A549 (cell line): Measurements from ENCODE around the gene DMBT1.

Experiments
- BHLHE40 ChIP-seq: IDR thresholded peaks from 2 replicates; pipeline ENCODE4 v1.6.1; 2012; ENCODE audit warnings: low read depth, low read length, inconsistent platforms
- CEBPB ChIP-seq, 2 experiments: fragments of >200 bp in 1 of 2; sonication (Bioruptor Twin) in 1 of 2; formaldehyde crosslinking in 1 of 2; IDR thresholded peaks; 2 replicates each; pipeline ENCODE4 v1.6.1; 2012 to 2016
- CHD2 ChIP-seq: fragments of 150-350 bp; IDR thresholded peaks from 2 replicates; pipeline ENCODE4 v1.6.1; 2014; ENCODE audit warnings: low read length; ENCODE audit not compliant: partially characterized antibody
- CTCF ChIP-seq: fragments of >200 bp; sonication (Bioruptor Twin); formaldehyde crosslinking; IDR thresholded peaks from 3 replicates; pipeline ENCODE4 v1.5.1; 2016
- EHMT2 ChIP-seq: fragments of 200-600 bp; sonication (generic); IDR thresholded peaks from 2 replicates; pipeline ENCODE4 v1.6.1; 2016; ENCODE audit warnings: antibody characterized with exemption, low read depth, mild to moderate bottlenecking, moderate library complexity
- JUN ChIP-seq, 2 experiments: fragments of >200 bp; sonication (Bioruptor Twin); formaldehyde crosslinking; IDR thresholded peaks; 2 replicates in 1 of 2; 3 replicates in 1 of 2; pipeline ENCODE4 v1.6.1; 2016 to 2017
- JUNB ChIP-seq: fragments of >200 bp; sonication (Bioruptor Twin); formaldehyde crosslinking; IDR thresholded peaks from 2 replicates; pipeline ENCODE4 v1.6.1; 2016
- PBX3 ChIP-seq: IDR thresholded peaks from 2 replicates; pipeline ENCODE4 v1.6.1; 2012
- POLR2A ChIP-seq: IDR thresholded peaks from 2 replicates; pipeline ENCODE4 v1.6.1; 2012; ENCODE audit warnings: mild to moderate bottlenecking, low read length
- REST ChIP-seq: fragments of 200-600 bp; sonication (generic); IDR thresholded peaks from 2 replicates; pipeline ENCODE4 v1.6.1; 2016; ENCODE audit warnings: antibody characterized with exemption, mild to moderate bottlenecking, moderate library complexity
- RFX5 ChIP-seq: fragments of 450-650 bp; IDR thresholded peaks from 2 replicates; pipeline ENCODE4 v1.7.1; 2014; ENCODE audit warnings: antibody characterized with exemption, mild to moderate bottlenecking, moderate library complexity

DNA sequence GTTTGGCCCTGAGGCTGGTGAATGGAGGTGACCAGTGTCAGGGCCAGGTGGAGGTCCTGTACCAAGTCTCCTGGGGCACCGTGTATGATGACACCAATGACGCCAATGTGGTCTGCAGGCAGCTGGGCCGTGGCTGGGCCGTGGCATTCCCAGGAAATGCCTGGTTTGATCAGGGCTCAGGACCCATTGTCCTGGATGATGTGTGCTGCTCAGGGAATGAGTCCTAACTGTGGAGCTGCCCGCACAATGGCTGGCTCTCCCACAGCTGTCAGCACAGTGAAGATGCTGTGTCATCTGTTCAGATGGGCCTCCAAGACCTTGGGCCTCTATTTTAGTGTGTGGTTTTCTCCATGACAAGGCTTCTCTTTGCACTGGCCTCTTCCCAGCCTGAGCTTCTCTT, 64.0 kb downstream of the DMBT1 start:
- TF ChIP-seq PBX3 (no peak), CTCF (no peak), CEBPB (IDR thresholded peaks at IDR 0.05) (no peak), RFX5 (no peak), REST (no peak), POLR2A (no peak), BHLHE40 (no peak), JUN (IDR thresholded peaks at IDR 0.05) (no peak), CHD2 (no peak), EHMT2 (no peak), JUNB (no peak)
